Adrenal gland (tissue), 5 donors: ENCODE data around the gene PRKCQ.

Experiments used
- POLR2A ChIP-seq, 2 donors: fragments of 450-650 bp; IDR thresholded peaks; one replicate each; pipeline ENCODE4 v1.6.1; 2017; ENCODE audit warnings: antibody characterized with exemption in 2 of 2, mild to moderate bottlenecking in 2 of 2, moderate library complexity in 1 of 2
- TF ChIP-seq, protein P1 (sequence below), 6 experiments: fragments of 450-650 bp in 4 of 6; fragments of 200-600 bp in 2 of 6; sonication (generic) in 1 of 6; IDR thresholded peaks; 1 replicate in 5 of 6; 2 replicates in 1 of 6; pipeline versions ENCODE4 v1.5.1 to v1.8.0; 2016 to 2021; ENCODE audit warnings: antibody characterized with exemption in 6 of 6, mild to moderate bottlenecking in 2 of 6, moderate library complexity in 1 of 6
- donor health status: DM: no; HTN: no; CAD: no.

DNA sequence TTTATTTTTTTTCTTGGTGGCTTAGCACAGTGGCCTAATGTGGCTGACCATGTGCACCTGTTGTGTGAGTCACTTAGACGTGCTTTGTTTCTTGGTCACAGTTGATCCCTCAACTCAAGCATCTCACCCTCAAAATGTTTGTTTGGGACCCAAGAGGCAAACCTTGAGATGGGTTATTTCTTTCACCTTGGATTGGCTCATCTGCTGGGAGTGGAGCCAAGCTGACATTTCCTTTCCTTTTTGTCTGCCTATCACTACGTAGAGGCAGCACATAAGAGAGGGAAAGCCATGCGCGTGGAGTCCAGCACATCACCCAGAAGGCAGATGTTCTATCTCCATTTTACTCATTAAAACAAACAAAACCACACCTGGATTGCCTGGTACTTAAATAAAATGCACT is 6.4 kb upstream of the PRKCQ start:
- TF ChIP-seq, protein P1, sequence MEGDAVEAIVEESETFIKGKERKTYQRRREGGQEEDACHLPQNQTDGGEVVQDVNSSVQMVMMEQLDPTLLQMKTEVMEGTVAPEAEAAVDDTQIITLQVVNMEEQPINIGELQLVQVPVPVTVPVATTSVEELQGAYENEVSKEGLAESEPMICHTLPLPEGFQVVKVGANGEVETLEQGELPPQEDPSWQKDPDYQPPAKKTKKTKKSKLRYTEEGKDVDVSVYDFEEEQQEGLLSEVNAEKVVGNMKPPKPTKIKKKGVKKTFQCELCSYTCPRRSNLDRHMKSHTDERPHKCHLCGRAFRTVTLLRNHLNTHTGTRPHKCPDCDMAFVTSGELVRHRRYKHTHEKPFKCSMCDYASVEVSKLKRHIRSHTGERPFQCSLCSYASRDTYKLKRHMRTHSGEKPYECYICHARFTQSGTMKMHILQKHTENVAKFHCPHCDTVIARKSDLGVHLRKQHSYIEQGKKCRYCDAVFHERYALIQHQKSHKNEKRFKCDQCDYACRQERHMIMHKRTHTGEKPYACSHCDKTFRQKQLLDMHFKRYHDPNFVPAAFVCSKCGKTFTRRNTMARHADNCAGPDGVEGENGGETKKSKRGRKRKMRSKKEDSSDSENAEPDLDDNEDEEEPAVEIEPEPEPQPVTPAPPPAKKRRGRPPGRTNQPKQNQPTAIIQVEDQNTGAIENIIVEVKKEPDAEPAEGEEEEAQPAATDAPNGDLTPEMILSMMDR (IDR thresholded peaks at IDR 0.05), result no peak
- no peak for TF ChIP-seq POLR2A (IDR thresholded peaks at IDR 0.05)
